ENCODE measurements around the gene MTA3. TPM values are rescaled to one million over a fixed set of nuclear protein-coding genes. Genes with fewer than 3 reads are reported as not detected.

MTA3 gene
- total RNA-seq, 4 donors from 2014 or later = 6.6 to 21.6 (median 9.5) TPM

GRCh38 chr2:42783511-42783910 is 215.1 kb downstream of the MTA3 start:
- Histone ChIP-seq H3K27me3 (peaks cover 0 to 2% (median 0%) of the 10 kb centered on the region in 3 donors), H3K36me3 (no peaks in the 10 kb centered on the region), H3K4me3 (no peak overlapping the region), H3K4me1 (no peaks in the 10 kb centered on the region), H3K9me3 (no peaks in the 10 kb centered on the region), H3K27ac (no peak overlapping the region)
- in situ Hi-C loops (cut with MboI; ENCODE audit: low sequenced_read_pairs in 4 of 4) = no loop called here
- intact Hi-C loops (cut with DNase I; ENCODE audit: low total_unique reads) = no loop called here
- TF ChIP-seq POLR2A (IDR thresholded peaks at IDR 0.05) = no peak
- no peak for TF ChIP-seq CTCF (IDR thresholded peaks at IDR 0.05 in 4 of 5, conservative IDR thresholded peaks at IDR 0.05 in 1 of 5)
- no peak for DNase-seq
- ATAC-seq = no peak

GRCh38 chr2:42784204-42784880 is 215.9 kb downstream of the MTA3 start:
- intact Hi-C loops (cut with DNase I; ENCODE audit: low total_unique reads) (no loop called here), in situ Hi-C loops (cut with MboI; ENCODE audit: low sequenced_read_pairs in 4 of 4) (no loop called here)
- H3K4me3 ChIP-seq = no peak overlapping the region
- peaks cover 0 to 2% (median 0%) of the 10 kb centered on the region in 3 donors for H3K27me3 ChIP-seq
- H3K36me3 ChIP-seq = no peaks in the 10 kb centered on the region
- H3K27ac ChIP-seq = no peak overlapping the region
- ATAC-seq = no peak
- H3K4me1 ChIP-seq = no peaks in the 10 kb centered on the region
- TF ChIP-seq CTCF (IDR thresholded peaks at IDR 0.05 in 4 of 5, conservative IDR thresholded peaks at IDR 0.05 in 1 of 5) (no peak), POLR2A (IDR thresholded peaks at IDR 0.05) (no peak)
- no peak for DNase-seq
- H3K9me3 ChIP-seq = no peaks in the 10 kb centered on the region

- Histone ChIP-seq H3K27me3 (peaks cover 3 to 16% (median 14%) of the 10 kb centered on the region in 3 donors), H3K36me3 (no peaks in the 10 kb centered on the region), H3K27ac (no peak overlapping the region), H3K9me3 (no peaks in the 10 kb centered on the region), H3K4me3 (no peak overlapping the region), H3K4me1 (peaks cover 0 to 6% of the 10 kb centered on the region in 2 donors)
- in situ Hi-C loops (cut with MboI; ENCODE audit: low sequenced_read_pairs in 4 of 4) (no loop called here), intact Hi-C loops (cut with DNase I; ENCODE audit: low total_unique reads) (no loop called here)
- ATAC-seq = no peak
- no peak for TF ChIP-seq POLR2A (IDR thresholded peaks at IDR 0.05)
- no peak for TF ChIP-seq CTCF (IDR thresholded peaks at IDR 0.05 in 4 of 5, conservative IDR thresholded peaks at IDR 0.05 in 1 of 5)
- no peak for DNase-seq
Measured at GRCh38 chr2:42786561-42787345, 218.3 kb downstream of the MTA3 start.

- no peak overlapping the region for H3K27ac ChIP-seq
- TF ChIP-seq POLR2A (IDR thresholded peaks at IDR 0.05) (no peak), CTCF (IDR thresholded peaks at IDR 0.05 in 4 of 5, conservative IDR thresholded peaks at IDR 0.05 in 1 of 5) (no peak)
- in situ Hi-C loops (cut with MboI; ENCODE audit: low sequenced_read_pairs in 4 of 4) (no loop called here), intact Hi-C loops (cut with DNase I; ENCODE audit: low total_unique reads) (no loop called here)
- DNase-seq (no peak), ATAC-seq (no peak)
- no peaks in the 10 kb centered on the region for H3K9me3 ChIP-seq
- H3K4me1 ChIP-seq = peaks cover 0 to 6% of the 10 kb centered on the region in 2 donors
- no peaks in the 10 kb centered on the region for H3K36me3 ChIP-seq
- H3K4me3 ChIP-seq = no peak overlapping the region
- H3K27me3 ChIP-seq = peaks cover 3 to 21% (median 21%) of the 10 kb centered on the region in 3 donors
Measured at GRCh38 chr2:42787424-42787787, 219.0 kb downstream of the MTA3 start.
